Sigmoid colon (tissue), 7 donors: ENCODE data around the gene NPAP1. TPM values are rescaled to one million over a fixed set of nuclear protein-coding genes. Genes with fewer than 3 reads are reported as not detected.

Experiments used
- DNase-seq: peaks from one replicate; pipeline ENCODE4 v3.0.0-alpha.2; 2019
- H3K27ac ChIP-seq, 4 donors: fragments of 200-600 bp; sonication (generic); one replicate each; pipeline ENCODE4 v1.5.1; 2016 to 2019; ENCODE audit warnings: mild to moderate bottlenecking in 1 of 4
- H3K27me3 ChIP-seq, 3 donors: fragments of 200-600 bp; sonication (generic); one replicate each; pipeline ENCODE4 v1.5.1; 2019; ENCODE audit warnings: mild to moderate bottlenecking in 1 of 3
- H3K36me3 ChIP-seq, 4 donors: fragments of 200-600 bp; sonication (generic); one replicate each; pipeline ENCODE4 v1.5.1; 2016 to 2019
- H3K4me1 ChIP-seq, 4 donors: fragments of 200-600 bp; sonication (generic); one replicate each; pipeline ENCODE4 v1.5.1; 2017 to 2019
- H3K4me3 ChIP-seq, 4 donors: fragments of 200-600 bp; sonication (generic); one replicate each; pipeline ENCODE4 v1.5.1; 2017 to 2019; ENCODE audit warnings: mild to moderate bottlenecking in 2 of 4, moderate library complexity in 1 of 4
- H3K9me3 ChIP-seq, 4 donors: fragments of 200-600 bp in 3 of 4; sonication (generic) in 3 of 4; one replicate each; pipeline versions ENCODE4 v1.5.1 to v1.6.1; 2013 to 2019
- CTCF ChIP-seq, 4 experiments: fragments of 450-650 bp in 3 of 4; fragments of 200-600 bp in 1 of 4; IDR thresholded peaks; one replicate each; pipeline ENCODE4 v1.5.1; 2016 to 2019; ENCODE audit warnings: antibody characterized with exemption in 4 of 4, mild to moderate bottlenecking in 3 of 4, moderate library complexity in 2 of 4
- EP300 ChIP-seq, 4 donors: sonication (generic); formaldehyde crosslinking; IDR thresholded peaks; one replicate each; pipeline ENCODE4 v1.6.1; 2017; ENCODE audit warnings: antibody characterized with exemption in 4 of 4
- POLR2A ChIP-seq, 2 donors: fragments of 450-650 bp; IDR thresholded peaks; one replicate each; pipeline ENCODE4 v1.6.1; 2016; ENCODE audit warnings: antibody characterized with exemption in 2 of 2, mild to moderate bottlenecking in 2 of 2, moderate library complexity in 2 of 2
- POLR2AphosphoS5 ChIP-seq, 4 donors: sonication (generic); formaldehyde crosslinking; IDR thresholded peaks; one replicate each; pipeline ENCODE4 v1.6.1; 2017; ENCODE audit warnings: antibody characterized with exemption in 4 of 4
- WGBS, 2 donors: extraction: QIAGEN DNeasy Blood & Tissue Kit; methylation state at CpG; one replicate each; pipeline ENCODE4 v1.1.7; 2013; 5-methylcytosine and 5-hydroxymethylcytosine counted together
- intact Hi-C: fragments of 100-400 bp; cut with DNase I; formaldehyde crosslinking; loops from one replicate; pipeline ENCODE4 v1.15.1; 2023
- polyA plus RNA-seq, 3 donors: library from polyadenylated mRNA; stranded (reverse); fragments of 200-250 nt; gene quantifications; one replicate each; pipeline ENCODE4 v1.2.3, GENCODE V29; 2013
- total RNA-seq, 4 donors: library from RNA; depleted of rRNA; stranded (reverse); fragments of >200 nt; gene quantifications; one replicate each; pipeline ENCODE4 v1.1.0, GENCODE V29; 2016
- donor health status: healthy with polysubstance abuse.
- donor health status: Bipolar disorder and iron deficiency.
- donor health status: healthy.

NPAP1 gene
- total and polyA plus RNA-seq, 7 donors, result under 0.01 to 0.41 (median 0.15) TPM; not detected in 3

- DNase-seq, result no peak
- Histone ChIP-seq H3K4me3 (no peak overlapping the region), H3K27me3 (no peaks in the 10 kb centered on the region), H3K27ac (no peak overlapping the region), H3K4me1 (no peaks in the 10 kb centered on the region), H3K36me3 (no peaks in the 10 kb centered on the region), H3K9me3 (peaks cover 0 to 4% (median 0%) of the 10 kb centered on the region in 4 donors)
- intact Hi-C loops, result no loop called here
- no peak for TF ChIP-seq POLR2A (IDR thresholded peaks at IDR 0.05)
- no peak for TF ChIP-seq POLR2AphosphoS5 (IDR thresholded peaks at IDR 0.05)
- 70 to 82% methylated on average over 5 of the region's 5 CpGs for WGBS, 2 donors
These were observed 42.9 kb downstream of the NPAP1 start for GRCh38 chr15:24718289-24719082.

DNA sequence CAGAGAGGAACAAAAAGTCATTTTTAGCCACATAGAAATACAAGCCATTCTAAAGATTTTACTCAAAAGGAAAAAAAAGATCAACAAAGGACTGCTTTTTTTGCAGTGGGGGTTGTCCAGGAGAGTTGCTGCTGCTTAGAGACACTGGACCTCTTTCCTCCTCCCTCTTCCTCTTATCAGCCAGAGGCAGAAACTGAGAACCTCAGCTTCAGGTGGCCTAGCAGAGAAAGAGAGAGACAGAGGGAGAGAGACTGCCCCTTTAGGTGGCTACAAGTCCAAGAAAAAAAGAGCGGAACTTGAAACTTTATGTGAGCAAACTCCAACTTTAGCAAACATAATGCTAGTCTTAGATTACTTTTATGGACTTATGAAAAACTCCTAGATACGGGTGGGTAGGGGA is 54.2 kb downstream of the NPAP1 start:
- no peak overlapping the region for H3K4me3 ChIP-seq
- H3K27me3 ChIP-seq, result no peaks in the 10 kb centered on the region
- H3K4me1 ChIP-seq, result no peaks in the 10 kb centered on the region
- H3K36me3 ChIP-seq, result no peaks in the 10 kb centered on the region
- 64 to 74% methylated on average over 2 of the region's 2 CpGs for WGBS, 2 donors
- H3K27ac ChIP-seq, result no peak overlapping the region
- DNase-seq, result no peak
- no peak for TF ChIP-seq POLR2A (IDR thresholded peaks at IDR 0.05)
- TF ChIP-seq CTCF (IDR thresholded peaks at IDR 0.05), result no peak
- TF ChIP-seq POLR2AphosphoS5 (IDR thresholded peaks at IDR 0.05), result no peak
- TF ChIP-seq EP300 (IDR thresholded peaks at IDR 0.05), result no peak
- intact Hi-C loops, result no loop called here
- peaks cover 0 to 13% (median 0%) of the 10 kb centered on the region in 4 donors for H3K9me3 ChIP-seq
